Measurements from ENCODE around the gene MBTPS2.

The MBTPS2 gene

GRCh38 chrX:21883258-21883657 lies 43.8 kb downstream of the MBTPS2 start:
- no peak for DNase-seq
- Histone ChIP-seq H3K36me3 (no peaks in the 10 kb centered on the region), H3K4me3 (ENCODE audit: low read depth, low read length) (no peak overlapping the region)

GRCh38 chrX:21885568-21885967 lies 46.2 kb downstream of the MBTPS2 start:
- no peaks in the 10 kb centered on the region for H3K27me3 ChIP-seq
- no peak for TF ChIP-seq CTCF (IDR thresholded peaks at IDR 0.05; ENCODE audit: low read depth, low read length)
- H3K9me3 ChIP-seq = no peaks in the 10 kb centered on the region
- no peak overlapping the region for H3K4me3 ChIP-seq (ENCODE audit: low read depth, low read length)
- no peaks in the 10 kb centered on the region for H3K36me3 ChIP-seq
- DNase-seq = no peak
- no peaks in the 10 kb centered on the region for H3K4me1 ChIP-seq

More at GRCh38 chrX:21883258-21883657, 43.8 kb downstream of the MBTPS2 start:
- no peak for TF ChIP-seq CTCF (IDR thresholded peaks at IDR 0.05; ENCODE audit: low read depth, low read length)
- Histone ChIP-seq H3K27me3 (no peaks in the 10 kb centered on the region), H3K9me3 (no peaks in the 10 kb centered on the region), H3K4me1 (no peaks in the 10 kb centered on the region)

GRCh38 chrX:21905313-21905712 lies 65.9 kb downstream of the MBTPS2 start:
- Histone ChIP-seq H3K36me3 (no peaks in the 10 kb centered on the region), H3K9me3 (no peaks in the 10 kb centered on the region), H3K27me3 (no peaks in the 10 kb centered on the region), H3K4me1 (no peaks in the 10 kb centered on the region), H3K4me3 (ENCODE audit: low read depth, low read length) (no peak overlapping the region)
- TF ChIP-seq CTCF (IDR thresholded peaks at IDR 0.05; ENCODE audit: low read depth, low read length) = no peak
- DNase-seq = no peak

GRCh38 chrX:21905953-21906352 lies 66.5 kb downstream of the MBTPS2 start:
- TF ChIP-seq CTCF (IDR thresholded peaks at IDR 0.05; ENCODE audit: low read depth, low read length) = no peak
- no peaks in the 10 kb centered on the region for H3K4me1 ChIP-seq
- H3K9me3 ChIP-seq = no peaks in the 10 kb centered on the region
- no peaks in the 10 kb centered on the region for H3K36me3 ChIP-seq
- no peaks in the 10 kb centered on the region for H3K27me3 ChIP-seq
- no peak overlapping the region for H3K4me3 ChIP-seq (ENCODE audit: low read depth, low read length)
- DNase-seq = no peak

GRCh38 chrX:21907260-21907659 lies 67.8 kb downstream of the MBTPS2 start:
- TF ChIP-seq CTCF (IDR thresholded peaks at IDR 0.05; ENCODE audit: low read depth, low read length) = no peak
- Histone ChIP-seq H3K27me3 (no peaks in the 10 kb centered on the region), H3K4me1 (no peaks in the 10 kb centered on the region), H3K36me3 (no peaks in the 10 kb centered on the region), H3K4me3 (ENCODE audit: low read depth, low read length) (no peak overlapping the region), H3K9me3 (no peaks in the 10 kb centered on the region)
- no peak for DNase-seq

GRCh38 chrX:21911481-21911880 lies 72.1 kb downstream of the MBTPS2 start:
- H3K27me3 ChIP-seq = no peaks in the 10 kb centered on the region
- DNase-seq = no peak
- TF ChIP-seq CTCF (IDR thresholded peaks at IDR 0.05; ENCODE audit: low read depth, low read length) = no peak
- H3K36me3 ChIP-seq = no peaks in the 10 kb centered on the region
- H3K4me3 ChIP-seq (ENCODE audit: low read depth, low read length) = no peak overlapping the region
- no peaks in the 10 kb centered on the region for H3K9me3 ChIP-seq
- H3K4me1 ChIP-seq = no peaks in the 10 kb centered on the region
